ENCODE results near the gene SP110. TPM values are rescaled to one million over a fixed set of nuclear protein-coding genes. Genes with fewer than 3 reads are reported as not detected.

The SP110 gene
- polyA plus RNA-seq, 1 donor: 16.5 TPM

GRCh38 chr2:230155359-230155758 is 64.4 kb downstream of the SP110 start:
- no peaks in the 10 kb centered on the region for H3K4me1 ChIP-seq (ENCODE audit: control insufficient read depth, insufficient read depth, low read length)
- H3K4me3 ChIP-seq (ENCODE audit: low read length): no peak overlapping the region
- DNase-seq: no peak
- H3K27ac ChIP-seq (ENCODE audit: low read length): no peak overlapping the region
- H3K36me3 ChIP-seq (ENCODE audit: control insufficient read depth, insufficient read depth, low read length): no peaks in the 10 kb centered on the region
- peaks cover 3% of the 10 kb centered on the region for H3K9me3 ChIP-seq (ENCODE audit: control insufficient read depth, low read depth, low read length)
- WGBS (ENCODE audit: insufficient coverage, low lambda C conversion rate): 83% methylated on average over 1 of the region's 7 CpGs
- H3K27me3 ChIP-seq (ENCODE audit: control insufficient read depth, insufficient read depth, low read length): no peaks in the 10 kb centered on the region

- Histone ChIP-seq H3K9me3 (ENCODE audit: control insufficient read depth, low read depth, low read length) (peaks cover 3% of the 10 kb centered on the region), H3K4me1 (ENCODE audit: control insufficient read depth, insufficient read depth, low read length) (no peaks in the 10 kb centered on the region), H3K36me3 (ENCODE audit: control insufficient read depth, insufficient read depth, low read length) (no peaks in the 10 kb centered on the region), H3K27me3 (ENCODE audit: control insufficient read depth, insufficient read depth, low read length) (no peaks in the 10 kb centered on the region), H3K27ac (ENCODE audit: low read length) (no peak overlapping the region), H3K4me3 (ENCODE audit: low read length) (no peak overlapping the region)
- no CpG with 5 or more reads among the region's 2 CpGs for WGBS (ENCODE audit: insufficient coverage, low lambda C conversion rate)
- peak; percentile 30 to 65 for DNase-seq
These were observed 66.3 kb downstream of the SP110 start for GRCh38 chr2:230153390-230153976.

GRCh38 chr2:230152334-230152733 is 67.5 kb downstream of the SP110 start:
- Histone ChIP-seq H3K27ac (ENCODE audit: low read length) (no peak overlapping the region), H3K4me3 (ENCODE audit: low read length) (no peak overlapping the region), H3K4me1 (ENCODE audit: control insufficient read depth, insufficient read depth, low read length) (no peaks in the 10 kb centered on the region), H3K27me3 (ENCODE audit: control insufficient read depth, insufficient read depth, low read length) (no peaks in the 10 kb centered on the region), H3K9me3 (ENCODE audit: control insufficient read depth, low read depth, low read length) (no peaks in the 10 kb centered on the region), H3K36me3 (ENCODE audit: control insufficient read depth, insufficient read depth, low read length) (no peaks in the 10 kb centered on the region)
- 90% methylated on average over 1 of the region's 2 CpGs for WGBS (ENCODE audit: insufficient coverage, low lambda C conversion rate)
- no peak for DNase-seq

GRCh38 chr2:230144355-230144754 is 75.4 kb downstream of the SP110 start:
- Histone ChIP-seq H3K36me3 (ENCODE audit: control insufficient read depth, insufficient read depth, low read length) (no peaks in the 10 kb centered on the region), H3K27ac (ENCODE audit: low read length) (no peak overlapping the region), H3K9me3 (ENCODE audit: control insufficient read depth, low read depth, low read length) (no peaks in the 10 kb centered on the region), H3K27me3 (ENCODE audit: control insufficient read depth, insufficient read depth, low read length) (no peaks in the 10 kb centered on the region), H3K4me1 (ENCODE audit: control insufficient read depth, insufficient read depth, low read length) (no peaks in the 10 kb centered on the region), H3K4me3 (ENCODE audit: low read length) (no peak overlapping the region)
- WGBS (ENCODE audit: insufficient coverage, low lambda C conversion rate): no CpG with 5 or more reads among the region's 1 CpG
- no peak for DNase-seq

GRCh38 chr2:230140667-230141066 is 79.1 kb downstream of the SP110 start:
- Histone ChIP-seq H3K27me3 (ENCODE audit: control insufficient read depth, insufficient read depth, low read length) (no peaks in the 10 kb centered on the region), H3K27ac (ENCODE audit: low read length) (no peak overlapping the region), H3K4me1 (ENCODE audit: control insufficient read depth, insufficient read depth, low read length) (no peaks in the 10 kb centered on the region), H3K36me3 (ENCODE audit: control insufficient read depth, insufficient read depth, low read length) (no peaks in the 10 kb centered on the region), H3K9me3 (ENCODE audit: control insufficient read depth, low read depth, low read length) (no peaks in the 10 kb centered on the region), H3K4me3 (ENCODE audit: low read length) (no peak overlapping the region)
- DNase-seq: no peak
- WGBS (ENCODE audit: insufficient coverage, low lambda C conversion rate): no CpG with 5 or more reads among the region's 3 CpGs

- Histone ChIP-seq H3K27me3 (ENCODE audit: control insufficient read depth, insufficient read depth, low read length) (no peaks in the 10 kb centered on the region), H3K4me1 (ENCODE audit: control insufficient read depth, insufficient read depth, low read length) (no peaks in the 10 kb centered on the region), H3K27ac (ENCODE audit: low read length) (no peak overlapping the region), H3K9me3 (ENCODE audit: control insufficient read depth, low read depth, low read length) (no peaks in the 10 kb centered on the region), H3K36me3 (ENCODE audit: control insufficient read depth, insufficient read depth, low read length) (no peaks in the 10 kb centered on the region), H3K4me3 (ENCODE audit: low read length) (no peak overlapping the region)
- WGBS (ENCODE audit: insufficient coverage, low lambda C conversion rate): no CpG with 5 or more reads among the region's 1 CpG
- DNase-seq: no peak
These were observed 81.8 kb downstream of the SP110 start for GRCh38 chr2:230137902-230138539.

- no CpG with 5 or more reads among the region's 4 CpGs for WGBS (ENCODE audit: insufficient coverage, low lambda C conversion rate)
- Histone ChIP-seq H3K9me3 (ENCODE audit: control insufficient read depth, low read depth, low read length) (no peaks in the 10 kb centered on the region), H3K27me3 (ENCODE audit: control insufficient read depth, insufficient read depth, low read length) (no peaks in the 10 kb centered on the region), H3K36me3 (ENCODE audit: control insufficient read depth, insufficient read depth, low read length) (no peaks in the 10 kb centered on the region), H3K4me3 (ENCODE audit: low read length) (no peak overlapping the region), H3K4me1 (ENCODE audit: control insufficient read depth, insufficient read depth, low read length) (no peaks in the 10 kb centered on the region), H3K27ac (ENCODE audit: low read length) (no peak overlapping the region)
- no peak for DNase-seq
These were observed 84.7 kb downstream of the SP110 start for GRCh38 chr2:230135130-230135525.

GRCh38 chr2:230134496-230135129 is 85.2 kb downstream of the SP110 start:
- H3K4me1 ChIP-seq (ENCODE audit: control insufficient read depth, insufficient read depth, low read length): no peaks in the 10 kb centered on the region
- H3K27ac ChIP-seq (ENCODE audit: low read length): no peak overlapping the region
- no peak overlapping the region for H3K4me3 ChIP-seq (ENCODE audit: low read length)
- no peaks in the 10 kb centered on the region for H3K9me3 ChIP-seq (ENCODE audit: control insufficient read depth, low read depth, low read length)
- no peaks in the 10 kb centered on the region for H3K27me3 ChIP-seq (ENCODE audit: control insufficient read depth, insufficient read depth, low read length)
- DNase-seq: no peak
- WGBS (ENCODE audit: insufficient coverage, low lambda C conversion rate): no CpG with 5 or more reads among the region's 1 CpG
- H3K36me3 ChIP-seq (ENCODE audit: control insufficient read depth, insufficient read depth, low read length): no peaks in the 10 kb centered on the region

- H3K36me3 ChIP-seq (ENCODE audit: control insufficient read depth, insufficient read depth, low read length): no peaks in the 10 kb centered on the region
- H3K4me3 ChIP-seq (ENCODE audit: low read length): no peak overlapping the region
- peaks cover 2% of the 10 kb centered on the region for H3K4me1 ChIP-seq (ENCODE audit: control insufficient read depth, insufficient read depth, low read length)
- no peaks in the 10 kb centered on the region for H3K9me3 ChIP-seq (ENCODE audit: control insufficient read depth, low read depth, low read length)
- H3K27ac ChIP-seq (ENCODE audit: low read length): no peak overlapping the region
- no peak for DNase-seq
- no peaks in the 10 kb centered on the region for H3K27me3 ChIP-seq (ENCODE audit: control insufficient read depth, insufficient read depth, low read length)
- no CpG with 5 or more reads among the region's 4 CpGs for WGBS (ENCODE audit: insufficient coverage, low lambda C conversion rate)
These were observed 88.4 kb downstream of the SP110 start for GRCh38 chr2:230131366-230131765.

GRCh38 chr2:230130668-230131364 is 89.0 kb downstream of the SP110 start:
- no peaks in the 10 kb centered on the region for H3K27me3 ChIP-seq (ENCODE audit: control insufficient read depth, insufficient read depth, low read length)
- no peaks in the 10 kb centered on the region for H3K36me3 ChIP-seq (ENCODE audit: control insufficient read depth, insufficient read depth, low read length)
- no peak overlapping the region for H3K27ac ChIP-seq (ENCODE audit: low read length)
- H3K9me3 ChIP-seq (ENCODE audit: control insufficient read depth, low read depth, low read length): no peaks in the 10 kb centered on the region
- WGBS (ENCODE audit: insufficient coverage, low lambda C conversion rate): no CpG with 5 or more reads among the region's 11 CpGs
- DNase-seq: peak in 1 of 2 donors; percentile 9
- H3K4me3 ChIP-seq (ENCODE audit: low read length): no peak overlapping the region
- H3K4me1 ChIP-seq (ENCODE audit: control insufficient read depth, insufficient read depth, low read length): peaks cover 2% of the 10 kb centered on the region
